IPS-11a (cell line): Measurements from ENCODE around the gene NEK10.

Experiments used
- H3K4me3 ChIP-seq: one replicate; pipeline ENCODE4 v1.5.1; 2013; ENCODE audit warnings: low read depth, low read length, control low read depth

The NEK10 gene

GRCh38 chr3:27244374-27244773 is 124.8 kb downstream of the NEK10 start:
- H3K4me3 ChIP-seq, result no peak overlapping the region

DNA sequence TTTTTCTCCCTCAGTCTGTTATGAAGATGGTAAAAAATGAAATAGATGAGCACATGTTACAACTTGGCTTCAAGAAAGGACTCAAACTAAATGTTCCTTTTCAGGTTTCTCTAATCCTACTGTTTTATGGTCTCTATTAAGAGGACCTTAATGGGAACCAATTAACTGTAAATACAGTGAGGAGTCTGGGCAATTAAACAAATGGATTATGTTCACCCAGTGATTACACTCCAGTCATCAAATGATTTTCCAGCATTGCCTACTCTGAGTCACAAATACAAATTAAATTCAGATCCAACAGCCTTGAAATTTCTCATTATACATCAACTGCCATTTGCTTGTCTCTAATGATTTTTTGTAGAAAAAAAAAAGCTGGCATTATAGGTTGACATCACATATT is 129.2 kb downstream of the NEK10 start:
- H3K4me3 ChIP-seq, result no peak overlapping the region

DNA sequence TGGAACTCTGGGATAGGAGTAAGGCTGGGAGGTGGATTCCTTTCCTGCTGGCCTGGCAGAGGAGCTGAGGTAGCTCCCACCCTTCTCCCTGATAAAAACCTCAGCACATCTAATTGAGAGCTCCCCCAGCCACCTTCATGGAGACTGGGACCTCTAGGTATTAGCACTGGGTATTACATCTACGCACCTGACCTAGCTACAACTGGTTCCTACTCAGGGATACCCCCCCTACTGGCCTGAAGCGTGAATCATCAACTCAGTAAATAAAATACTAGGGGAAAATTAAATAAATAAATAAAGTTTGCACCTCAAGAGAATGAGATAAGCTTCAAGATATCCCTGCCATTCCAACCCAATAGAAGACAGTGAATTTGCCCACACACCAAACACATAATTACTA is 140.4 kb downstream of the NEK10 start:
- H3K4me3 ChIP-seq, result no peak overlapping the region

- H3K4me3 ChIP-seq, result no peak overlapping the region
Observed at GRCh38 chr3:27224197-27224596, 145.0 kb downstream of the NEK10 start.

- H3K4me3 ChIP-seq, result no peak overlapping the region
Observed at GRCh38 chr3:27221264-27221932, 147.8 kb downstream of the NEK10 start.

GRCh38 chr3:27220166-27220565 is 149.0 kb downstream of the NEK10 start:
- H3K4me3 ChIP-seq, result no peak overlapping the region

DNA sequence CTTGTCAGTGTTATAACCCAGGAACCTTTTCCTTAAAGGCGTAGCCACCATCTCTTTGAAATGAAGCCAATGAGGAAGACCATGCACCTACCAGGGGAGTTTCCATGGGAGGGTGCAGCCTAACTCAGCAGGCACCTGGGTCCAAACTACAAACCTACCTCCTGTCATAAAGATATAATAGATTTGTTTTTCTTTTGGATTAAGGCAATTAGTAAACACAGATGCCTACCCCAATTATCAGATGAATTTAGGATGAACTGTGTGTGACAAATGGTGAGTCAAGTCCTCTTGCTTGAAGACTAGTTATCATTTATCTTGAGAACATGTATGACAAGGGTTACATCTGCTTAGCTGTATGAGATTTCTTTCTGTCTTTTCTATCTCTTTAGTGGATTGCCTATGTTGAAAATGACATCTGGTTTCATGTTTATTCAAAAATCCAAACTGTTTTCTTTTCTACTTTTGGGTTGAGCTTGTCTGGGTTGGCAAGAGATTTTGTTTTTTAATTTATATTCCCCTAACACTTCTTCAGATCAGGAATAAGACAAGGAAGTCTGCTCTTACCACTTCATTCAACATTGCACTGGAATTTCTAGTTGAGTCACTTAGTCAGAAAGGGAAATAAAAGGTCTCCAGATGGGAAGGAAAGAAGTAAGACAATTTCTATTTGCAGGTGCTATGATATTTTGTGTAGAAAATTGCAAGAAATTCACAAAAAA is 149.9 kb downstream of the NEK10 start:
- no peak overlapping the region for H3K4me3 ChIP-seq

DNA sequence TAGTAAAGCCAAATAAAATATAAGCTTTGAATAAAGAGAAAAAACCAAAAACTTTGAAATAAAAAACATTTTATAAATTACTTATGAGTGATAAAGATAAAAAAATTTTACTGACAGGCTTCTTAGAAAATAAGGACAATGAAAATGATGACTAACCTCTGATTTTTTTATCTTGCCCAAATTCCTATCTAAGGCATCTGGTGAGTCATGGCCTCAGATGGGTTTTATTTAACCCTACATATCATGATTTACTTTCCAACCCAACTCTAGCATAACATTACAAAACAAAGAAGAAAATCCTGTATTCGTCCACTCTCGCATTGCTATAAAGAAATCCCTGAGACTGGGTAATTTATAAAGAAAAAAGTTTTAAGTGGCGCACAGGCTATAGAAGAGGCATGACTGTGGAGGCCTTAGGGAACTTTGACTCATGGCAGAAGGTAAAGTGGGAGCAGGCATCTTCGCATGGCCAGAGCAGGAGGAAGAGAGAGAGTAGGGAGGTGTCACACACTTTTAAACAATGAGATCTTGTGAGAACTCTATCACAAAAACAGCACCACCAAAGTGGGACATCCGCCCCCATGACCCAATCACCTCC is 152.1 kb downstream of the NEK10 start:
- H3K4me3 ChIP-seq, result no peak overlapping the region

GRCh38 chr3:27216295-27216855 is 152.8 kb downstream of the NEK10 start:
- no peak overlapping the region for H3K4me3 ChIP-seq

DNA sequence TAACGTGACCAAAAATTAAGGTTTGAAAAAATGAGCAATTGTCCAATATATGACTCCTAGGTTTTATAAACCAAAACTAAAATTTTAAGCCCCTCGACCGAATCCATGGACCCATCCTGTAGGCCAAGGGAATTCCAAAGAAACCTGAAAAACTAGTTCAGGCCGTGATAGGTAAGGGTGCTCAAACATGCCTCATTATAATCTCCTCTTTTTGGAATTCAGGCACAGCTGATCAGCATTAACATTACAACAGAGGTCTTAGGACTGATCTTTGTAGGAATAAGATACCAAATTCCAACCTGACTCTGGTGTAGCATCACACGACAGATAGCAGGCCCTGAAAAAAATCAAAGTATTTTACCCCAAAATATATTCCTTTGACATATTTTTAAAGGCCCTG is 155.7 kb downstream of the NEK10 start:
- H3K4me3 ChIP-seq, result no peak overlapping the region

DNA sequence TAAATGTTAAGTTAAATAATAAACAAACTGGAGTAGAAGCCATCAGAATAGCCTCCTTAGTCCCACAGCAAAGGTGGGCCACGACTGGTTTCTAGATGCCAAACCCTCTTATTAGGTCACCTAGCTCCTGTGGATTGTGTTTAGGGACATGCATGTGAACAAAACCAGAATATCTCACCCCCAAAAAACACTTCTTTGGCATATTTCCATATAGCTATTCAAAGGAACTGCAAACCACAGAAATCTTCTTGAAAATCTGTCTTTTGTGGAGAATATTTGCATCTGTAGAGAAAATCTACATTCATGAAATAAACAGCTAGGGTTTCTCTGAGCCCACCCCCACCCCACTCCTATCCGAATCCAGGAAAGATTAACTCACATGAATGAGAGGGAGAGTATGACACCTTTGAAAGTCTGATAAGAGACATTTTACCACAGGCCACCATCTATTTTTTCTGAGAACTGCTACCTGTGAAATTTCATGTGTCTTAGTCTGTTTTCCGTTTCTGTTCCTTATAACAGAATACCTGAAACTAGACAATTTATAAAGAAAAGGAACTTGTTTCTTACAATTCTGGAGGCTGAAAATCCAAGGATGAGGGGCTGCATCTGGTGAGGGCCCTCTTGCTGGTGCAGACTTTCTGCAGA is 159.4 kb downstream of the NEK10 start:
- H3K4me3 ChIP-seq, result no peak overlapping the region

DNA sequence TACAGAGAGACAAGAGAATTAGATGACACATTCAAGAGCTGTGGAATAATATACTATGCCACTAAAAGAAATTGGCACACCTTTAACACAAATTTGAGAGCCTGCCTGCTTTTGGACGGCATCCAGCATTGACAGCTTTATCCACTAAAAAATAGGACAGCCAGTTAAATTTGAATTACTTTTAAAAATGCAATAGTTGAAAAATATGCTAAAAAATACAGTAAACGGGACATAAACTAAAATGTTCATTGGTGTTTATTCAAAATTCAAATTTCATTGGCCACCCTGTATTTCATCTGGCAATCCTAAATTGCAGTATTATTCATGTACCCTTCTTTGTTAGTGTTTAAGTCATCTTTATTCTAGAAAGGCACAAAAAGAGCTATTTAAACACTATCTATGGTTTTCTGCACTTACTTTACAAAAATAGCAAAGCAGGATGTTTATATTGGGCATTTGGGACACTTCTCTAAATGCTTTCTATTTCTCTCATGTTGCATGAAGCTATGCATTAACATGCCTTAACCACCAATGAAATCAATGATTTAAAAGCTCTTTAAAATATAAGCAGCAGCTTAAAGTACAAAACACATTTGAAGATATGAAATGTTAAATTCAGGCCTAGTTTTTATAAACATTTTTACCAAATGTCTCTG is 160.1 kb downstream of the NEK10 start:
- H3K4me3 ChIP-seq, result no peak overlapping the region

DNA sequence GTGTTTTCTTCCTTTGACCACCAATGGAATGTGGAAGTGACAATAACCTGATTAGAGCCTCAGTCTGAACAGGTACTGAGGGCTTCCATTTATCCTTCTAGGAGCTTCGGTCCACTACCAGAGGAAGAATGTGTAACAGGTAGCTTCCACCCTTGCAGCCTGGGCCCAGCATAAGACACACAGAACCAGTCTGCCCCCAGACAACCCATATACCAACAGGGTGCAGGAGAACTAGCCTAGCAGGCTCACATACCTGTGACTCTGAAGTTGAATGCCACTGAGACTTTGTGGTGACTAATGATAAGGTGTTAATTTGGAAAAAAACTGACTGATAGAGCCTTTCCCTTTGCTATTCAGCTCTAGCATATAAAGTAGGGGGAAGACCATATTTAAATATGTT is 166.2 kb downstream of the NEK10 start:
- no peak overlapping the region for H3K4me3 ChIP-seq

GRCh38 chr3:27201492-27201891 is 167.7 kb downstream of the NEK10 start:
- no peak overlapping the region for H3K4me3 ChIP-seq

- H3K4me3 ChIP-seq, result no peak overlapping the region
Observed at GRCh38 chr3:27200721-27201489, 168.3 kb downstream of the NEK10 start.

DNA sequence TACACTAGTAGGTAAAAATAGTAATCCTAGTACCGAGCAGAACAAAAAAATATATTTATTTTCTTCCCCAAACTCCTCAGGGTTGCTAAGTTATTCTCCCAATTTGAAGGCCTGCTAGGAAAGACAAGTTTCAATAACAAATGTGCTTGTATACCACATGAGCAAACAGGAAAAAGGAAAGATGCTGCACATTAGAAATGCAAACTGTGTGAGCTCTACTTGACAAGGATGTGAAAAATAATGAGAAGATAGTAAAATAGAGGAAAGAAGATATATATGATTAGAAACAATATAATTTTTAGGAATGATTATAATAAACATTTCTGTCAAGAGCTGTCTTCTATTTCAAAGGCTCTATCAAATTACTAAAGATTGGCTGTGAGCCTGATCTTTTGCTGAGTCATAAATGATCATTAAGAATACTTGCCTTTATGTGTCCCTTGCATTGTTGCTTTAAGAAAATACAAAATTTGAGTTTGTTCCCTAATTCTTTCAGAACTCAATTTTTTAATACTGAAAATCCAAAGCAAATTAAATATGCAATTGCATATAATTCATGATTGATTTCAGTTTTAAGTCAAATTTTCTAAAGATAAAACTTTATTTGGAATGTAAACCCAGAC is 174.2 kb downstream of the NEK10 start:
- H3K4me3 ChIP-seq, result no peak overlapping the region

DNA sequence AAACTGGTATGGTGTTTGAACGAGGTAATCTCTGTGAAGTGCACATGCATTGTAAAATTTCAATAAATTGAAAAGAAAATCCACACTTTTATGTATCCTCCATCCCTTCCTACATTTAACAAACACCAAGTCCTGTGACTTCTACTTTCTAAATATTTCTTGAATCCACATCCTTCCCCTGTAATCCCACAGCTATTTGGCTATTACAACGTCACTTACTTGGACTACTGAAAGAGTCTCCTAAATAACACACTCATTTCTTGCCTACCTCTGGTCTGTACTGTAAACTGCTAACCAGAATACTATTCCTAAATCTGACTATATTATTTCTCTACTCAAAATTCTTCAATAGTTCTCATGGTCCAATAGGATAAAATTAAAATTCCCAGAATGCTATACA is 176.1 kb downstream of the NEK10 start:
- no peak overlapping the region for H3K4me3 ChIP-seq

DNA sequence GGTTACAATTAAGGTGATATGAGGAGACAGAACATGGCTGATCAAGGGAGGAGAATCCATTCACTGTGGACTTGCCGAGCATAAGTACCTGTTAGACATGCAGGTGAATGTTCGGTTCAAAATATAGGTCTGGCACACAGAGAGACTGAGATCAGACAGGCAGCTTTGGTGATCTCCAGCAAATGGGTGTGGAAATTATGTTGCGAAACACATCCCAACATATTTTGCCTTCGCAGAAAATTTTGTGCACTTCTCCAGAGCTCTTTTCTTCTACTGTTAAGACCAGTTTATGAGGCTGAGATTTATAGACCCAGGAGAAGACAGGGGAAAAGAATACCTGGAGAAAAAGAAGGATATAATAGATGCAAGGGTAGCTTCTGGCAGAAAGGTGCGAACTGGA is 183.2 kb downstream of the NEK10 start:
- no peak overlapping the region for H3K4me3 ChIP-seq

GRCh38 chr3:27185231-27185989 is 183.8 kb downstream of the NEK10 start:
- H3K4me3 ChIP-seq, result no peak overlapping the region
